ENCODE results near the gene GSX2. TPM values are rescaled to one million over a fixed set of nuclear protein-coding genes. Genes with fewer than 3 reads are reported as not detected.

Gene GSX2
- total and polyA plus RNA-seq, 10 of the 15 experiments (the other 5 are each of a cell fraction or from before 2014, with no cell fraction given) = 0.04 to 0.58 (median 0.50) TPM; not detected in 5

- TF ChIP-seq MYC (IDR thresholded peaks at IDR 0.05; ENCODE audit: insufficient read depth, insufficient read length, insufficient replicate concordance, low read length, severe bottlenecking) = no peak
- TF ChIP-seq DPF2 (IDR thresholded peaks at IDR 0.05) = no peak
- no peak for TF ChIP-seq MXI1 (IDR thresholded peaks at IDR 0.05; ENCODE audit: low read depth, low read length)
- TF ChIP-seq PAX5 (IDR thresholded peaks at IDR 0.05; ENCODE audit: borderline replicate concordance, low read depth, low read length) = no peak
- no peak for TF ChIP-seq SREBF2 (IDR thresholded peaks at IDR 0.05; ENCODE audit: low read length)
- no peak for TF ChIP-seq TCF12 (IDR thresholded peaks at IDR 0.05; ENCODE audit: low read depth, low read length)
Observed at GRCh38 chr4:54104907-54105306, 4.9 kb downstream of the GSX2 start (continued).

GRCh38 chr4:54107951-54108748 lies 8.2 kb downstream of the GSX2 start:
- in situ Hi-C loops (cut with MboI) = no loop called here
- Histone ChIP-seq H3K36me3 (ENCODE audit: control insufficient read depth in 2 of 2, insufficient read depth in 2 of 2, low read length in 1 of 2) (no peaks in the 10 kb centered on the region), H3K9ac (ENCODE audit: control insufficient read depth, insufficient read depth, low read length) (no peak overlapping the region), H3K4me3 (no peak overlapping the region), H3K4me2 (ENCODE audit: control insufficient read depth, insufficient read depth) (peak overlapping the region; percentile 48), H2AFZ (ENCODE audit: control insufficient read depth, low read depth, low read length) (no peak overlapping the region), H3K79me2 (ENCODE audit: control insufficient read depth, insufficient read depth, low read length) (no peaks in the 10 kb centered on the region), H3K9me3 (replicated peaks; ENCODE audit: control insufficient read depth, insufficient read depth, low read length) (no peaks in the 10 kb centered on the region), H3K27me3 (replicated peaks in 1 of 2; ENCODE audit: control insufficient read depth in 2 of 2, insufficient read depth in 2 of 2, low read length in 1 of 2) (peaks cover 12 to 14% of the 10 kb centered on the region in 2 experiments), H3K4me1 (ENCODE audit: control insufficient read depth, insufficient read depth, low read length) (peaks cover 26% of the 10 kb centered on the region), H4K20me1 (ENCODE audit: control insufficient read depth, insufficient read depth) (no peaks in the 10 kb centered on the region), H3K27ac (ENCODE audit: control insufficient read depth, insufficient read depth) (no peak overlapping the region)
- ChIA-PET POLR2A (interaction anchor here (0.6 kb wide), 1 partner anchor 1732 kb away, joined by 3 read pairs; no protein-coding TSS in a partner anchor), SMC1A (ENCODE audit: uncharacterized antibody, unreplicated experiment) (interaction anchor here (0.6 kb wide), 1 partner anchor 39 kb away, joined by 3 read pairs; no protein-coding TSS in a partner anchor), CTCF (interaction anchor here (0.6 kb wide), 2 partner anchors 278 to 1851 kb away, joined by 3 read pairs; no protein-coding TSS in a partner anchor), RAD21 (ENCODE audit: unreplicated experiment) (no interaction called here)
- no TSS peak for BruUV-seq (replicated peaks)
- FAIRE-seq = no peak
- ATAC-seq = no peak
- intact Hi-C loops (cut with micrococcal nuclease; ENCODE audit: unreplicated experiment) = no loop called here
- DNase-seq (ENCODE audit: low read depth, low spot score) = no peak
- 26% methylated on average over 22 of the region's 22 CpGs for WGBS (ENCODE audit: insufficient coverage, insufficient replicate concordance, low lambda C conversion rate, missing lambda C conversion rate)
- TF ChIP-seq NR2C1 (IDR thresholded peaks at IDR 0.05) = no peak
- TF ChIP-seq SMARCA5 (IDR thresholded peaks at IDR 0.05) = no peak
- TF ChIP-seq ETV6 (conservative IDR thresholded peaks at IDR 0.05 in 1 of 2, IDR thresholded peaks at IDR 0.05 in 1 of 2; ENCODE audit: borderline replicate concordance in 1 of 2, low read depth in 1 of 2) = no peak
- TF ChIP-seq PAX5 (IDR thresholded peaks at IDR 0.05; ENCODE audit: borderline replicate concordance, low read depth, low read length) = no peak
- TF ChIP-seq ZNF687 (IDR thresholded peaks at IDR 0.05) = no peak
- no peak for TF ChIP-seq YBX1 (IDR thresholded peaks at IDR 0.05)
- TF ChIP-seq EZH2 (IDR thresholded peaks at IDR 0.05; ENCODE audit: borderline replicate concordance, control insufficient read depth, low read depth, low read length) = no peak
- no peak for TF ChIP-seq E2F4 (IDR thresholded peaks at IDR 0.05; ENCODE audit: low read depth, low read length)
- no peak for TF ChIP-seq CBX3 (IDR thresholded peaks at IDR 0.05; ENCODE audit: borderline replicate concordance, low read depth)
